ENCODE data around the gene STON2. TPM values are rescaled to one million over a fixed set of nuclear protein-coding genes. Genes with fewer than 3 reads are reported as not detected.

The STON2 gene
- total RNA-seq, 1 experiment from 2014 or later: 26.9 TPM

DNA sequence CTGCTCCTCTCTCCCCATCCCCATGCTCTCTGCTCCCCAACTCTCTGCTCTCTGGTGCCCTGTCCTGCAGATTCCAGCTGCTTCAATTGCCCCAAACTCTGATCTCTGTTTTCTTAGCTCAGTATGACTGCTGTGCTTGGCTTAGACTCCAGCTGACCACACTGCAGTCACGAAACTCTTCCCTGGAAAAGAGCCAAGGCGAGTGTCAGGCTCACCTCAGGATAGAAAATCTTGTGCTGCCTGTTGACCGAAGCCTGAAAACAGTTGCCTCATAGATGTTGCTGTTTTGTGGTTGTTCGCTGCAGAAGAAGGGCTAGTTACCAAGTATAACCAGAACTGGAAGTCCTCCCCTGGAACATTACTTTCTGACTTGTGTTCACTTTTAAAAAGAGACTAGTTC is 6.7 kb upstream of the STON2 start:
- Histone ChIP-seq H3K27me3 (ENCODE audit: control insufficient read depth, insufficient read depth, low read length) (no peaks in the 10 kb centered on the region), H3K4me3 (ENCODE audit: insufficient read depth, low read depth, low read length) (no peak overlapping the region), H3K36me3 (replicated peaks; ENCODE audit: control insufficient read depth, insufficient read depth, low read length) (no peaks in the 10 kb centered on the region)
- no peak for DNase-seq

DNA sequence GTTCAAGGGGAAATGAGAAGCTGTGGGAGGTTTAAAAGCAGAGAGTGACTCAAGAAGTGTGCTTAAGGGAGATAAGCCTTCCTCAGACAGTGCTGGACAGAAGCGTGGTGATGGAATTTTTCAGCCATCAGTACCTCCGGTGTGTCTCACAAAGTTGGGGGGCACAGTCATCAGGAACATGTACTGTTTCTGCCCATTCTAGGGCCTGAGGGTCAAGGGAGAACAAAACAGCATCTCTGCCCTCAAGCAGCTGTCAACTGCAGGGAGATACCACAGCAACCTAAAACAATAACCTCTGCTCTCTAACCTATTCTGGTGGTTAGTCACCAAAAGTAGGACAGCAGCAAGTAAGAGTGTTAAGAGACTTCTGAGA is 2.0 kb upstream of the STON2 start:
- DNase-seq: no peak
- no peaks in the 10 kb centered on the region for H3K36me3 ChIP-seq (replicated peaks; ENCODE audit: control insufficient read depth, insufficient read depth, low read length)
- no peaks in the 10 kb centered on the region for H3K27me3 ChIP-seq (ENCODE audit: control insufficient read depth, insufficient read depth, low read length)
- H3K4me3 ChIP-seq (ENCODE audit: insufficient read depth, low read depth, low read length): no peak overlapping the region

DNA sequence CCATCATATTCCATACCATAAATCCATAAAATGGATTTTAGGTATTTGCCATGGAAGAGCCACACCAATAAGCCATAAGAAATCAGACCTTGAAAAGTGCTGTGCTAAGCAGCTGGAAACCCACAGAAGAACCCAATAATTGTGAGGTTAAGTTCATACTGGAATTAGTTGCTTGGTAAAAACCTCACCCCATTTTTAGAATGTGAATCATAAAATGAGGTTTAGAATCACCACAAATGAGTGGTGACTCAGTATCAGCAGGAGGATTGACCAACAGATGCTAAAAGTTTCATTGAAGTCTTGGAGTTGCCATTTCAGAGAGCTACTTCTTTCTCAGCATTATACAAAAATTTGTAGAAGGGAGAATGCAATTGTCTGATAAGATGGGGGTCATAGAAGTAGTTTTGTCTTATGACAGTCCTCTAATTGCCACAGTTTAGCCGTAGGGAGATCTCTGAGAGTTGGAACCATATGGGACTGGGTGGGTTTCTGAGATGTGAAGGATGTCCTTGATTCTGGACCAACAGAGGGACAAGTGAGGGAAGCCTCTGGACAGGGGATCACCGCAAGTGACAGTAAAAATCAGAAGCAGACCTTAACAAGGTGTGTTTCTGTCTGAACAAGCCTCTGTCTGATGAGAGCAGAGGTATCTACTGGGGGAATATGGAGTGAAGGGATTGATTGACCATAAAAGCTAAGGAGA is 1.4 kb upstream of the STON2 start:
- H3K27me3 ChIP-seq (ENCODE audit: control insufficient read depth, insufficient read depth, low read length): no peaks in the 10 kb centered on the region
- DNase-seq: no peak
- H3K4me3 ChIP-seq (ENCODE audit: insufficient read depth, low read depth, low read length): no peak overlapping the region
- H3K36me3 ChIP-seq (replicated peaks; ENCODE audit: control insufficient read depth, insufficient read depth, low read length): no peaks in the 10 kb centered on the region

DNA sequence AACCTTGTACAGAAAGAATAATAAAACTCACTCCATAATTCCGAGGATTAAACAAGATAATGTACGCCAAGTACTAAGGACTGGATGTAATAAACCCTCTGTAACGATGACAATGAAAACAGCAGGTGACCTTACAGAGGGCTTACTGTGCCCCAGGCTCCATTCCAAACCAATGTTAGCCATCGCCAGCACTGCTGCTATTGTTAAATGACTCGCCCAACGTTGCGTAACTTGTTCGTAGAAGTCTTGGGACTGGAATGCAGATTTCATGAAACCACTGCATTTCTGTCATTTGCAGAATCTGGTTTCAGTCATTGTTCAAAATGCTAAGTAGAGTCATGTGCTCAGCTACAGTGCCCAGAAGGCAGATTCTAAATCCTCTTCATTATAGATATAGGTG is 728 bp upstream of the STON2 start:
- no peak for DNase-seq
- no peaks in the 10 kb centered on the region for H3K27me3 ChIP-seq (ENCODE audit: control insufficient read depth, insufficient read depth, low read length)
- H3K36me3 ChIP-seq (replicated peaks; ENCODE audit: control insufficient read depth, insufficient read depth, low read length): no peaks in the 10 kb centered on the region; the same call in 1 of the 2 replicates
- H3K4me3 ChIP-seq (ENCODE audit: insufficient read depth, low read depth, low read length): no peak overlapping the region

DNA sequence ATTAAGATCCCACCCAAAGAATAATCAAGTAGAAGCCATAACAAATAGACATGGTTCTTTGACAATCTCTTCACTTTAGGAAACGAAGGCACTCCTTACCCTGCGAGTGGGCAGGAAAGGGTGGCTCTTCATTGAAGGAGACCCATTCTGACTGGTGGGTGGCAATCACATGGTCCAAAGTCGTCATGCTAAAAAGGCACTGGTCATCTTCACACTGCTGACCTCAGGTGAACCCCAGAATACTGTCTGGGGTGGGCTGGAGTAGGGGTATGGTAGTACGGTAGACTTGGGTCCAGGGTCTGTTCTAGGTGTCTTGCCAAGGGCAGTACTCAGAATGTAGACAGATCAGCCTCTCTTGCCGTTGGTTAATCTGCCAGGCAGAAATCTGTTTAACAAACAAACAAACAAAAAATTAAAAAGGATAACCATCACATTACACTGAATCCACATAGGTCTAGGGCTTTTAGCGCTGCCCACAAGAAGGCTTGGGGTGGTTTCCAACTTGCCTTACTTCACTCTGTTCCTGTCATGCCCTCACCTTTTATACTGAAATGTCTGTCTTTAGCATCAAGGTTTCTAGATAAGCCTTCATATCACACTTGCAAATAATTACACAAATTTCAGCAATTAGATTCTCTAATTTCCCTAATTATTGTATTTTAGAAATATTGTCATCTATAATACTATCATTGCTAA is 1.8 kb downstream of the STON2 start:
- no peak overlapping the region for H3K4me3 ChIP-seq (ENCODE audit: insufficient read depth, low read depth, low read length)
- H3K27me3 ChIP-seq (ENCODE audit: control insufficient read depth, insufficient read depth, low read length): no peaks in the 10 kb centered on the region
- no peak for DNase-seq
- no peaks in the 10 kb centered on the region; the same call in 1 of the 2 replicates for H3K36me3 ChIP-seq (replicated peaks; ENCODE audit: control insufficient read depth, insufficient read depth, low read length)

DNA sequence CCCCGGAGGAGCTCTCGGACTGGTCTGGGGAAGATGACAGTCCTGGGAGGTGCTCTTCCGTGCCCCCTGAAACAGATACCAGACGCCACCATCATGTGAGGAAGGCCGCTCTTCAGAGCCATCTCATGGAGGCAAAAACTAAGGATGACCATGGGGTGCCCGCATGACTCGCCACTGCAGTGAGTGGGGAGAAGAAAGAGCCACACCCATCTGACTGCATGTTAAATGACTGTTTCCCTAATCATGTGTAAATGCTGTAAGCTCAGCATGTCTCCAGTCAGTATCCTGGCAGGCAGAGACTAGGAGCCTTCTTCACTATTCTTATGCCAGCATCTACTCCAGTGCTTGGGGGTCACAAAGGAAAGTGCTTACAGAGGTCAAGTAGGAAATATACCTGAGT is 4.0 kb downstream of the STON2 start:
- Histone ChIP-seq H3K27me3 (ENCODE audit: control insufficient read depth, insufficient read depth, low read length) (no peaks in the 10 kb centered on the region), H3K36me3 (replicated peaks; ENCODE audit: control insufficient read depth, insufficient read depth, low read length) (no peaks in the 10 kb centered on the region; the same call in 1 of the 2 replicates), H3K4me3 (ENCODE audit: insufficient read depth, low read depth, low read length) (no peak overlapping the region)
- no peak for DNase-seq

DNA sequence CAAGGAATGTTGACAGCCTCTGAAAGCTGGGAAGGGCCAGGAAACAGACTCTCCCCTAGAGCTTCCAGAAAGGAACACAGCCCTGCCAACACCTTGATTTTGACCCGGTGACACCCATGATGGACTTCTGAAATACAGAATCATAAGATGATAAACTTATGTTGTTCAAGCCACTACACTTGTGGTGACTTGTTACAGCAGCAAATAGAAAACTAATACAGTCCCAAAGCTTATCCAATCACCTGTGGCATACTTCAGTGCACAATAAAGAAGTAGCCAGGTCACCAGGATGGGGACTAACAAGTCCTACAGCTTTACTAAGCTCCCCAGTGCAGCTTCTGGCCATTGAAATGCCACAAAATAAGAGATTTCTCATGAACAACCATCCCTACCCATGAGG is 5.4 kb downstream of the STON2 start:
- Histone ChIP-seq H3K4me3 (ENCODE audit: insufficient read depth, low read depth, low read length) (no peak overlapping the region), H3K36me3 (replicated peaks; ENCODE audit: control insufficient read depth, insufficient read depth, low read length) (no peaks in the 10 kb centered on the region; the same call in 1 of the 2 replicates), H3K27me3 (ENCODE audit: control insufficient read depth, insufficient read depth, low read length) (no peaks in the 10 kb centered on the region)
- DNase-seq: no peak

DNA sequence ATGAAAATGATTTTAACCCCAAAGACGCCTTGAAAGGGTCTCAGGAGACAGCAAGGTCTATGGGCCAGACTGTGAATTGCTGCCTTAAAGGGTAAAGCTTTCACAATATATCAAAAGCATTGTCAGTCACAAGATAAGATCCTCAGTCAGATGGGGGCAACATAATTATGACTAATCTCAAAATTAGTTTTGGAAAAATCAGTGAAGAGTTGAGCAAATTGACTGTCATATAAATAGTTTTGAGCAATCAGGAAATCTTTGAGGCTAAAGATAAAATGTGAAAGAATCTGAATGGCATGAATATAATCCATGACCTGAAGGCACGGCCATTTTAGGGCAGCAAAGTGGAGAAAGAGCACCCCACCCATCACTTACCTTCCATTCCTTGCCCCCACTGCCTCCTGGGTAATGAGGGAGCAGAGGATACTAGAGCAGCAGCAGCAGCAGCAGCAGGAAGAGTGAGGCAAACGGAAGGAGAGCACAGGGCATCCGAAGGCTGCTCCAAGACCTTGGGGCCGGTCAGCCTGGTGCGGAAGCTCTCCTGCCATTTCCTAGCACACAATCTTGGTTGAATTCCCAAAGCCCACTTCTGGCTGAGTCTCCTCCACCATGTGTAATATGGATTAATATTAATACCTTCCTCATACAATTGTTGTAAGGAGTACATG is 7.0 kb downstream of the STON2 start:
- no peaks in the 10 kb centered on the region for H3K27me3 ChIP-seq (ENCODE audit: control insufficient read depth, insufficient read depth, low read length)
- DNase-seq: no peak
- no peaks in the 10 kb centered on the region; the same call in 1 of the 2 replicates for H3K36me3 ChIP-seq (replicated peaks; ENCODE audit: control insufficient read depth, insufficient read depth, low read length)
- H3K4me3 ChIP-seq (ENCODE audit: insufficient read depth, low read depth, low read length): no peak overlapping the region

DNA sequence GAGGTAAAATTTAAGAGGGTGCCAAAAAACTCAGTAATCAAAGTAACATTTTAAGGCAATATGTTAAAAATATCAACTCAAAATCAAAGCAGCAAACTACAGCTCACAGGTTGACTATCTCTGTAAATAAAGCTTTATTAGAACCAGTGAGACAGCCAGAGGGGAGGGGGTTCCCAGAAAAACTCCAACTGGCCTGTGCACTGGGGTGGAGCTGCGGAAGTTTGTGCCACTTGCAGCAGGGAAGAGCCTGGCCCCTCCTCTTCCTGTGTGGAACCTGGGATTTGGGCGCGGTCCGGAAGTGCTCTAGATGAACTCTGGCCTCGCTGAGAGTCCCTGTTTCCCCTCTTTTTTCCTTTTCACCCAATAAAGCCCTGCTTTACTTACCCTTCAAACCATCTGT is 8.1 kb downstream of the STON2 start:
- H3K36me3 ChIP-seq (replicated peaks; ENCODE audit: control insufficient read depth, insufficient read depth, low read length): no peaks in the 10 kb centered on the region; the same call in 1 of the 2 replicates
- H3K27me3 ChIP-seq (ENCODE audit: control insufficient read depth, insufficient read depth, low read length): no peaks in the 10 kb centered on the region
- H3K4me3 ChIP-seq (ENCODE audit: insufficient read depth, low read depth, low read length): no peak overlapping the region
- no peak for DNase-seq

DNA sequence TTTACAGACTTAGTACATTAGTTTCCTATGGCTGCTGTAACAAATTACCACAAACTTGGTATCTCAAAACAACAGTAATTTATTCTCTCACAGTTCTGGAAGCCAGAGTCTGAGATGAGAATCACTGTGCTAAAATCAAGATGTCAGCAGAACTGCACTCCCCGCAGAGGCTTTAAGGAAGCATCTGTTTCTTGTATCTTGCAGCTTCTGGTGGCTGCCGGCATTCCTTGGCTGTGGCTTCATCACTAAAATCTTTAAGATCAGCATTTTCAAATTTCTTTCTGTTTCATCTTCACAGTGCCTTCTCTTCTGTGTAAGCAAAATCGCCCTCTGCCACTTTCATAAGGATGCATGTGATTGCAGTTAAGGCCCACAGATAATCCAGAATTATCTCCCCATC is 9.4 kb downstream of the STON2 start:
- DNase-seq: no peak
- H3K27me3 ChIP-seq (ENCODE audit: control insufficient read depth, insufficient read depth, low read length): no peaks in the 10 kb centered on the region
- H3K4me3 ChIP-seq (ENCODE audit: insufficient read depth, low read depth, low read length): no peak overlapping the region
- no peaks in the 10 kb centered on the region for H3K36me3 ChIP-seq (replicated peaks; ENCODE audit: control insufficient read depth, insufficient read depth, low read length)

DNA sequence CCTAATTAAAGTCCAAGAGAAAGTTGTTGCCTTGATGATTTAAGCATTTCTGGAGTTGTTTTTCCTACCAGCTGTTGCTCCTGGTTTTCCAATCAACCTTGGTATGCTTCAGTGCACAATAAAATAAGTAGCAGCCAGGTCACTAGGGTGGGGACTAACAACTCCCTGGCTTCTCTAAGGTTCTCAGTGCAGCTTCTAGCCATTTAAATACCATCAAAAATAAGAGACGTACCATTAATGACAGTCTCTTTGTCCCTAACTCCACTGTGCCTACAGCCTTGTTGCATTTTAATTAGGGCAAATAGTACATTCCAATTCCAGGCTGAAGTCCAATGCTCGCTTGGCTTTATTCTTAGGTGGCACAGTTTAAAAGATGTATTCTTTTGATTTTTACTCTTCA is 11.8 kb downstream of the STON2 start:
- DNase-seq: no peak
- no peaks in the 10 kb centered on the region for H3K36me3 ChIP-seq (replicated peaks; ENCODE audit: control insufficient read depth, insufficient read depth, low read length)
- no peak overlapping the region for H3K4me3 ChIP-seq (ENCODE audit: insufficient read depth, low read depth, low read length)
- no peaks in the 10 kb centered on the region for H3K27me3 ChIP-seq (ENCODE audit: control insufficient read depth, insufficient read depth, low read length)

DNA sequence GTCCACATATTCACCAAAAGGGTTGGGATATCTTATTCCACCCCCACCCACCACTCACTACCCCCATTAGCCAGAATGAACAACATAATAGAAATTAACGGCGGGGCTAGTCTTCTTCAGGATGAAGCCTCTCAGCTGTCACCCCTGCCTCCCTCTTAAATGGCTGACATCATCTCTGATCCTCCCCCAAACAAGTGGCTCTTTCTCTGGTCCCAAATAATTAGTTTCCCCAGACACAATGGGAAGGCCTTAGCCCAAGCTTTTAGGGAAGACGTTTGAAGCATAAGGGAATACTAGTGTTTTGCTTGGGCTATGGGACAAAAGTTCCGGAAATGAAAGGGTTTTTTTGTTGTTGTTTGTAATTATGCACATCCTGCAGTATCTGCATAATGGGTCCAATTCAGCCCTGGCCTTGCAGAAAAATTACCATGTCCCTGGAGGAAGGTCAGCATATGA is 13.8 kb downstream of the STON2 start:
- no peak overlapping the region for H3K4me3 ChIP-seq (ENCODE audit: insufficient read depth, low read depth, low read length)
- no peaks in the 10 kb centered on the region for H3K36me3 ChIP-seq (replicated peaks; ENCODE audit: control insufficient read depth, insufficient read depth, low read length)
- DNase-seq: no peak
- no peaks in the 10 kb centered on the region for H3K27me3 ChIP-seq (ENCODE audit: control insufficient read depth, insufficient read depth, low read length)

DNA sequence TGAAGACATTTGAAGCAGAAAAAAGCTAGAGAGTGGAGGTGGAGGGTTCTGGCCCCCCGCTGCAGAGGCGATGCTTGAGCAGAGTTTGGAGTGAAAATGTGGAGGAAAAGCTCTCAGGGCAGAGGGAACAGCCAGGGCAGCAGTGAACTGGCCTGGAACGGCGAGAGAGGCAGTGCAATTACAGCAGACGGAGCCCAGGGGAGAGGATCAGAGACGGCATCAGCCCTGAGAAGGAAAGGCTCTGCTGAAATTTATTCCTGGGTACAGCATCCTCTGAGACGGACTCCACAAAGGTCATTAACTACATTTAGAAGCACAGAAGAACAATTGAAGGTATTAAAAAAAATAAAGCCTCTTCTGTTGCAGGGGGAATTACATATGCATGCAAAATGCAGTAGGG is 14.2 kb downstream of the STON2 start:
- no peaks in the 10 kb centered on the region for H3K27me3 ChIP-seq (ENCODE audit: control insufficient read depth, insufficient read depth, low read length)
- H3K36me3 ChIP-seq (replicated peaks; ENCODE audit: control insufficient read depth, insufficient read depth, low read length): no peaks in the 10 kb centered on the region
- no peak overlapping the region for H3K4me3 ChIP-seq (ENCODE audit: insufficient read depth, low read depth, low read length)
- DNase-seq: no peak

DNA sequence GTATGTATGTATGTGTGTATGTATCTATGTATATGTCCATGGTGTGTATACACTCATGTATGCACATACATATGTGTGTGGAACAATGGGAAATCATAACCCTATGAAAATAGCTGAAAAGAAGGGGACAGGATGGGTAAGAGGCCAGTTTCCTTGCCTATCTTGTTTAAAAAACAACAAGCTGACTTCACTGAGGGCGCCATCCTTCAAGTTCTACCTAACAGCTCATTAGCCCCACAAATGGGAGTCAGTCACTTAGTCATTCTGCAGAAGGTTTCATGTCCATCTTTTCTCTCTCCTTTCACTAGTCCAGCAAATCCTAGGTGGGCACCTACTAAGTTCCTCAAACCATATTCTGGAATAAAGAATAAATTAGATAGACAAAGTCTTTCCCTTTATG is 14.7 kb downstream of the STON2 start:
- Histone ChIP-seq H3K27me3 (ENCODE audit: control insufficient read depth, insufficient read depth, low read length) (no peaks in the 10 kb centered on the region), H3K4me3 (ENCODE audit: insufficient read depth, low read depth, low read length) (no peak overlapping the region), H3K36me3 (replicated peaks; ENCODE audit: control insufficient read depth, insufficient read depth, low read length) (no peaks in the 10 kb centered on the region)
- DNase-seq: no peak

DNA sequence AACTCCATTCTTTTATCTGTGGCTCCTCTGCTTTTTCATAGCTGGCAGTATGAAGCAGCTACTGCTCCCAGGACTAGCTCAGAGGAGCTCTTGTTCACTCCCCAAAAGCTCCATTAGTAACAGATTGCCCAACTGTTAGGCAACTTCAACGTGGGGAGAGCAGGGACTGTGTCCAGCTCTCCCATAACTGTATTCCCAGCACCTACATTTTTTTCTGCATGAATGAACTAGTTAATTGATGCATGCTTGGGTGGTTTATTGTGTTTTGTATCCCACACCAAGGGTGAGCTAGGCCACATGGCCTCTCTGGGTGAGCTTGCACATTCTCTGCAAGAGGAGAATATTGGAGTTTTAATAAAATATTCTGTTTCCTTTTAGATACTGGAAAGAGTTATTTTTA is 15.2 kb downstream of the STON2 start:
- no peak for DNase-seq
- Histone ChIP-seq H3K27me3 (ENCODE audit: control insufficient read depth, insufficient read depth, low read length) (no peaks in the 10 kb centered on the region), H3K36me3 (replicated peaks; ENCODE audit: control insufficient read depth, insufficient read depth, low read length) (no peaks in the 10 kb centered on the region), H3K4me3 (ENCODE audit: insufficient read depth, low read depth, low read length) (no peak overlapping the region)
